K562 (cell line): ENCODE measurements around the gene TBC1D12. TPM values are rescaled to one million over a fixed set of nuclear protein-coding genes. Genes with fewer than 3 reads are reported as not detected.

Experiments used
- ATAC-seq: fragments of 200-7000 bp; cut with Tn5 transposase; 3 replicates; pipeline ENCODE4 v1.9.1; 2020; ENCODE audit warnings: moderate library complexity
- BruUV-seq: library from RNA; stranded (reverse); fragments of 400-500 nt; replicated peaks from 2 replicates; lab custom pipeline; 2021; lab: Mats Ljungman, UMichigan
- CTCF ChIA-PET: fragments of 300-600 bp; formaldehyde crosslinking; extraction: SDS; loops from one replicate; lab custom pipeline; 2021; ENCODE audit warnings: low intra/inter-chr PET ratio; lab: Yijun Ruan, JAX
- POLR2A ChIA-PET: fragments of 300-600, 350-650 bp; sonication (Branson Sonifier 250); formaldehyde crosslinking; extraction: SDS; loops from one replicate; lab custom pipeline; 2021; ENCODE audit warnings: antibody characterized with exemption, inconsistent platforms; lab: Yijun Ruan, JAX
- DNase-seq, 4 experiments: peaks; one replicate each; pipeline versions ENCODE4 v3.0.0 to v3.0.0-alpha.2; 2011 to 2018; ENCODE audit warnings: low spot score in 3 of 4, mixed read lengths in 3 of 4; ENCODE audit errors: extremely low read depth in 1 of 4
- FAIRE-seq: peaks from 2 replicates; lab custom pipeline; 2011; peaks lifted over from hg19 to GRCh38; lab: Jason Lieb, UNC
- H2AFZ ChIP-seq: 2 replicates; pipeline ENCODE4 v1.6.0; 2011; ENCODE audit warnings: low read depth, low read length, control low read depth, inconsistent platforms
- H3K27ac ChIP-seq: fragments of 200-600 bp; 3 replicates; pipeline ENCODE4 v1.8.0; 2011; ENCODE audit warnings: low read depth, mild to moderate bottlenecking, control low read depth, inconsistent platforms, low read length, moderate library complexity, mixed read lengths; ENCODE audit errors: extremely low read depth
- H3K27me3 ChIP-seq, 2 experiments: fragments of 300-600 bp in 1 of 2; 2 replicates in 1 of 2; 3 replicates in 1 of 2; pipeline versions ENCODE4 v1.6.0 to v1.8.0; 2011; ENCODE audit warnings: inconsistent platforms in 2 of 2, low read length in 2 of 2, mild to moderate bottlenecking in 1 of 2, mixed read lengths in 1 of 2, moderate library complexity in 1 of 2; ENCODE audit not compliant: control insufficient read depth in 2 of 2, insufficient read depth in 2 of 2
- H3K36me3 ChIP-seq: fragments of 300-600 bp; 3 replicates; pipeline ENCODE4 v1.8.0; 2011; ENCODE audit warnings: mild to moderate bottlenecking, low read length, inconsistent platforms; ENCODE audit not compliant: control insufficient read depth, insufficient read depth
- H3K4me1 ChIP-seq, 2 experiments: fragments of 200-600 bp in 1 of 2; replicated peaks in 1 of 2; 2 replicates in 1 of 2; 3 replicates in 1 of 2; pipeline versions ENCODE4 v1.5.1 to v1.8.0; 2011; ENCODE audit warnings: inconsistent platforms in 2 of 2, low read length in 2 of 2, mild to moderate bottlenecking in 1 of 2, mixed read lengths in 1 of 2, moderate library complexity in 1 of 2; ENCODE audit not compliant: control insufficient read depth in 2 of 2, insufficient read depth in 2 of 2
- H3K4me2 ChIP-seq: 2 replicates; pipeline ENCODE4 v1.6.1; 2011; ENCODE audit warnings: low read length, control low read depth, inconsistent platforms, mixed read lengths; ENCODE audit not compliant: insufficient read depth
- H3K4me3 ChIP-seq: fragments of 200-600 bp; sonication (generic), shearing (Covaris generic); 2 replicates; pipeline ENCODE4 v1.5.1; 2016; ENCODE audit warnings: control low read depth, inconsistent platforms
- H3K79me2 ChIP-seq: fragments of 200-600 bp; 3 replicates; pipeline ENCODE4 v1.8.0; 2011; ENCODE audit warnings: low read length, inconsistent platforms; ENCODE audit not compliant: control insufficient read depth, insufficient read depth
- H3K9ac ChIP-seq, 2 experiments: 2 replicates each; pipeline versions ENCODE4 v1.6.0 to v1.6.1; 2011; ENCODE audit warnings: low read depth in 2 of 2, low read length in 2 of 2, control low read depth in 1 of 2, inconsistent platforms in 1 of 2, mild to moderate bottlenecking in 1 of 2, mixed read lengths in 1 of 2; ENCODE audit not compliant: insufficient read depth in 1 of 2
- H3K9me1 ChIP-seq: one replicate; pipeline ENCODE4 v1.6.0; 2011; ENCODE audit warnings: inconsistent platforms, mild to moderate bottlenecking, low read length, moderate library complexity; ENCODE audit not compliant: control insufficient read depth, insufficient read depth
- H3K9me3 ChIP-seq: replicated peaks from 2 replicates; pipeline ENCODE4 v1.5.1; 2011; ENCODE audit warnings: low read depth, low read length, inconsistent platforms; ENCODE audit not compliant: control insufficient read depth, insufficient read depth
- H4K20me1 ChIP-seq: replicated peaks from 2 replicates; pipeline ENCODE4 v1.6.1; 2011; ENCODE audit warnings: low read length, inconsistent platforms, mixed read lengths; ENCODE audit not compliant: control insufficient read depth, insufficient read depth
- BRCA1 ChIP-seq, 2 experiments: fragments of 450-650 bp in 1 of 2; sonication (generic) in 1 of 2; formaldehyde crosslinking in 1 of 2; IDR thresholded peaks; 2 replicates each; pipeline versions ENCODE4 v1.5.0 to v1.6.1; 2017 to 2020; ENCODE audit warnings: mild to moderate bottlenecking in 1 of 2, missing genetic modification reagents in 1 of 2
- ESRRB ChIP-seq: fragments of 250-450 bp; sonication (Bioruptor Pico); IDR thresholded peaks from 2 replicates; pipeline ENCODE4 v1.5.0; 2020; ENCODE audit warnings: mild to moderate bottlenecking, moderate library complexity, borderline replicate concordance
- ETS2 ChIP-seq: IDR thresholded peaks from 2 replicates; pipeline ENCODE4 v1.6.1; 2016; ENCODE audit warnings: borderline replicate concordance, missing genetic modification characterization, mild to moderate bottlenecking, moderate library complexity, missing compliant biosample characterization; ENCODE audit not compliant: poor library complexity, severe bottlenecking
- MEF2D ChIP-seq: conservative IDR thresholded peaks from 2 replicates; pipeline ENCODE4 v1.6.1; 2016; ENCODE audit warnings: low read depth, missing genetic modification characterization, missing compliant biosample characterization
- PRPF4 ChIP-seq: fragments of 200-400 bp; formaldehyde crosslinking; IDR thresholded peaks from one replicate; pipeline ENCODE4 v1.6.1; 2017; ENCODE audit warnings: low read length, low read depth, mild to moderate bottlenecking; ENCODE audit not compliant: insufficient read depth, poor library complexity, severe bottlenecking
- SIX5 ChIP-seq, 2 experiments: IDR thresholded peaks; 2 replicates each; pipeline ENCODE4 v1.6.1; 2011; ENCODE audit warnings: low read length in 2 of 2, borderline replicate concordance in 1 of 2, low read depth in 1 of 2, mild to moderate bottlenecking in 1 of 2, moderate library complexity in 1 of 2; ENCODE audit not compliant: insufficient read depth in 1 of 2
- ZFP36 ChIP-seq: fragments of 150-350 bp; IDR thresholded peaks from 2 replicates; pipeline ENCODE4 v1.6.1; 2018; ENCODE audit warnings: low read length, low read depth; ENCODE audit not compliant: partially characterized antibody
- ZNF3 ChIP-seq: fragments of 250-450 bp; sonication (Bioruptor Pico); IDR thresholded peaks from 2 replicates; pipeline ENCODE4 v1.5.0; 2021; ENCODE audit warnings: mild to moderate bottlenecking, moderate library complexity
- ZNF436 ChIP-seq: fragments of 250-450, 450-650 bp; sonication (Bioruptor Pico); formaldehyde crosslinking; IDR thresholded peaks from 2 replicates; pipeline ENCODE4 v1.7.0; 2020; ENCODE audit warnings: mild to moderate bottlenecking
- ZNF764 ChIP-seq: fragments of 250-450 bp; sonication (Bioruptor Pico); IDR thresholded peaks from 2 replicates; pipeline ENCODE4 v1.4.0; 2020; ENCODE audit warnings: low read depth, mild to moderate bottlenecking, moderate library complexity
- WGBS: fragments of 100-300 bp; shearing (Covaris generic); methylation state at CpG from one replicate; pipeline ENCODE4 v1.1.6; 2016; ENCODE audit warnings: low coverage, mixed read lengths; ENCODE audit not compliant: insufficient coverage; ENCODE audit errors: missing lambda C conversion rate; 5-methylcytosine and 5-hydroxymethylcytosine counted together
- in situ Hi-C: fragments of 300-500 bp; cut with MboI; formaldehyde crosslinking; loops from 4 replicates; pipeline ENCODE4 v1.15.0; 2018; ENCODE audit warnings: inconsistent platforms, mixed read lengths
- intact Hi-C: fragments of 100-400 bp; cut with micrococcal nuclease; formaldehyde crosslinking; loops from 2 replicates; pipeline ENCODE4 v1.14.2; 2022
- polyA plus RNA-seq, 8 experiments: library from polyadenylated mRNA; depleted of rRNA in 4 of 8; stranded (reverse) in 5 of 8; unstranded in 3 of 8; fragments of >200 nt; fragmentation: Nextera tagmentation in 2 of 8; fragmentation: Illumina TruSeq in 1 of 8; extraction: Ambion mirVana in 2 of 8; extraction: Trizol in 1 of 8; gene quantifications; 2 replicates each; pipeline versions ENCODE4 v1.2.1 to v1.2.3, GENCODE V29; 2011 to 2014; ENCODE audit warnings: inconsistent platforms in 1 of 8, missing spikeins in 1 of 8
- total RNA-seq, 7 experiments: library from RNA; depleted of rRNA in 6 of 7; stranded (reverse); fragments of >200 nt in 6 of 7; fragmentation: Illumina TruSeq in 2 of 7; extraction: Trizol in 2 of 7; gene quantifications; 2 replicates each; pipeline versions ENCODE4 v1.2.1 to v1.2.3, GENCODE V29; 2011 to 2021; ENCODE audit warnings: low replicate concordance in 1 of 7
- TF ChIP-seq, protein P1 (sequence below): IDR thresholded peaks from 3 replicates; pipeline ENCODE4 v1.6.1; 2011; ENCODE audit warnings: borderline replicate concordance, mild to moderate bottlenecking; ENCODE audit not compliant: insufficient read length, insufficient read depth
- TF ChIP-seq, protein P2 (sequence below): sonication (generic); formaldehyde crosslinking; IDR thresholded peaks from 2 replicates; pipeline ENCODE4 v1.8.0; 2022; ENCODE audit warnings: mild to moderate bottlenecking, missing genetic modification reagents
- TF ChIP-seq, protein P3 (sequence below): fragments of 250-450 bp; sonication (Bioruptor Pico); IDR thresholded peaks from 2 replicates; pipeline ENCODE4 v1.4.0; 2020

The TBC1D12 gene
- total and polyA plus RNA-seq, 9 of the 15 experiments (the other 6 are each of a cell fraction or from before 2014, with no cell fraction given): 2.1 to 6.7 (median 3.9) TPM

DNA sequence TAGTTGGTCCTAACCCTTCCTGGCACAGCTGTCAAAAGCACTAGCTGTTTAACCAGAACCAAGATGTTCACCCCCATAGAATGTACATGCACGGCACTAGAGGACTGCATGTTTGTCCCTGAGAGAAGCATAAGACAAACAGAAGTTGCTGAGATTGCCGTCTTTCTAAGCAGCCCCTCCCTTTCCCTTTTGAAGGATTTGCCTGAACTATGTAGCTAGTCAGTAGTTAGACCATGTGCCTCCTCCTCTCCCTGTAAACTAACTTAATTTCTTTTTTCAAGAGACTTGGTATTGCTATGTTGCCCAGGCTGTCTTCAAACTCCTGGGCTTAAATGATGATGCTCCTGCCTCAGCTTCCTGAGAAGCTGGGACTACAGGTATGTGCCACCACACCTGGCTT lies 40.7 kb downstream of the TBC1D12 start (continued):
- TF ChIP-seq ESRRB (CRISPR knock-in tag): no peak
- TF ChIP-seq, protein P1, sequence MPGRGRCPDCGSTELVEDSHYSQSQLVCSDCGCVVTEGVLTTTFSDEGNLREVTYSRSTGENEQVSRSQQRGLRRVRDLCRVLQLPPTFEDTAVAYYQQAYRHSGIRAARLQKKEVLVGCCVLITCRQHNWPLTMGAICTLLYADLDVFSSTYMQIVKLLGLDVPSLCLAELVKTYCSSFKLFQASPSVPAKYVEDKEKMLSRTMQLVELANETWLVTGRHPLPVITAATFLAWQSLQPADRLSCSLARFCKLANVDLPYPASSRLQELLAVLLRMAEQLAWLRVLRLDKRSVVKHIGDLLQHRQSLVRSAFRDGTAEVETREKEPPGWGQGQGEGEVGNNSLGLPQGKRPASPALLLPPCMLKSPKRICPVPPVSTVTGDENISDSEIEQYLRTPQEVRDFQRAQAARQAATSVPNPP: no peak
- no peak for TF ChIP-seq ZNF3 (CRISPR knock-in tag)
- TF ChIP-seq ZFP36: no peak
- TF ChIP-seq, protein P2, sequence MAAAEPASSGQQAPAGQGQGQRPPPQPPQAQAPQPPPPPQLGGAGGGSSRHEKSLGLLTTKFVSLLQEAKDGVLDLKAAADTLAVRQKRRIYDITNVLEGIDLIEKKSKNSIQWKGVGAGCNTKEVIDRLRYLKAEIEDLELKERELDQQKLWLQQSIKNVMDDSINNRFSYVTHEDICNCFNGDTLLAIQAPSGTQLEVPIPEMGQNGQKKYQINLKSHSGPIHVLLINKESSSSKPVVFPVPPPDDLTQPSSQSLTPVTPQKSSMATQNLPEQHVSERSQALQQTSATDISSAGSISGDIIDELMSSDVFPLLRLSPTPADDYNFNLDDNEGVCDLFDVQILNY (CRISPR knock-in tag): no peak
- no peak for TF ChIP-seq BRCA1 (IDR thresholded peaks at IDR 0.05)
- no peak for TF ChIP-seq BRCA1 (CRISPR knock-in tag; IDR thresholded peaks at IDR 0.05)
- TF ChIP-seq MEF2D: no peak
- TF ChIP-seq PRPF4: no peak

DNA sequence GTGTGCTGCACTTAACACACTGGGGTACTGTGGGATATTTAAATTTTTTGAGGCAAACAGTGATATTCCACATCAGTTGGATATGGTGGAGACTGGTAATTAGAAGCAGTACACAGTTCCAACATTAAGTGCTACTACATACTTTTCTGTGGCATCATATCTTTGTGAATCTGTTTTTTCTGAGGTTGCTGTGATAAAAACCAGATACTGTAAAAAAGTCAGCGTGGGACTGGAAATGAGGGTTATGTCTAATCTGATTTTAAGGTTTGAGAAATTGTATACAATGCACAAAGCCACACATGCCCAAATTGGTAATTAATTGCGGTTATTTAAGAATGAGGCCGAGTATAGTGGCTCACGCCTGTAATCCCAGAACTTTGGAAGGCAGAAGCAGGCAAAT lies 41.2 kb downstream of the TBC1D12 start:
- no peak overlapping the region for H3K9ac ChIP-seq
- BruUV-seq: no TSS peak
- intact Hi-C loops: loop anchor here (5.0 kb wide), 1 partner anchor 81 kb away; the partner anchor contains the start of gene NOC3L
- H3K9me1 ChIP-seq: no peaks in the 10 kb centered on the region
- no peaks in the 10 kb centered on the region for H3K27me3 ChIP-seq
- no peak overlapping the region for H3K27ac ChIP-seq
- ChIA-PET CTCF (interaction anchor here (1.5 to 1.9 kb wide), 2 partner anchors 123 to 163 kb away, joined by 7 to 13 read pairs; no protein-coding TSS in a partner anchor), POLR2A (interaction anchor here (0.7 to 1.4 kb wide), 3 partner anchors 91 to 846 kb away, joined by 3 to 6 read pairs (median 3); no protein-coding TSS in a partner anchor)
- H3K36me3 ChIP-seq: 0 out of 3 replicates have a peak, but pooled peaks cover 4% of the 10 kb centered on the region
- H4K20me1 ChIP-seq: no peaks in the 10 kb centered on the region
- DNase-seq (no peak), ATAC-seq (no peak), FAIRE-seq (no peak)
- no peak overlapping the region for H3K4me3 ChIP-seq
- no peak overlapping the region for H3K4me2 ChIP-seq
- no peaks in the 10 kb centered on the region for H3K4me1 ChIP-seq
- no peaks in the 10 kb centered on the region for H3K79me2 ChIP-seq
- 82% methylated on average over 4 of the region's 4 CpGs for WGBS
- in situ Hi-C loops: no loop called here
- H2AFZ ChIP-seq: no peak overlapping the region
- no peaks in the 10 kb centered on the region for H3K9me3 ChIP-seq
- TF ChIP-seq ZNF764 (CRISPR knock-in tag) (no peak), ETS2 (no peak), ZNF436 (no peak), SIX5 (IDR thresholded peaks at IDR 0.05; ENCODE audit: borderline replicate concordance in 1 of 2, insufficient read depth in 1 of 2, low read depth in 1 of 2, low read length in 2 of 2) (no peak)
- TF ChIP-seq, protein P3, sequence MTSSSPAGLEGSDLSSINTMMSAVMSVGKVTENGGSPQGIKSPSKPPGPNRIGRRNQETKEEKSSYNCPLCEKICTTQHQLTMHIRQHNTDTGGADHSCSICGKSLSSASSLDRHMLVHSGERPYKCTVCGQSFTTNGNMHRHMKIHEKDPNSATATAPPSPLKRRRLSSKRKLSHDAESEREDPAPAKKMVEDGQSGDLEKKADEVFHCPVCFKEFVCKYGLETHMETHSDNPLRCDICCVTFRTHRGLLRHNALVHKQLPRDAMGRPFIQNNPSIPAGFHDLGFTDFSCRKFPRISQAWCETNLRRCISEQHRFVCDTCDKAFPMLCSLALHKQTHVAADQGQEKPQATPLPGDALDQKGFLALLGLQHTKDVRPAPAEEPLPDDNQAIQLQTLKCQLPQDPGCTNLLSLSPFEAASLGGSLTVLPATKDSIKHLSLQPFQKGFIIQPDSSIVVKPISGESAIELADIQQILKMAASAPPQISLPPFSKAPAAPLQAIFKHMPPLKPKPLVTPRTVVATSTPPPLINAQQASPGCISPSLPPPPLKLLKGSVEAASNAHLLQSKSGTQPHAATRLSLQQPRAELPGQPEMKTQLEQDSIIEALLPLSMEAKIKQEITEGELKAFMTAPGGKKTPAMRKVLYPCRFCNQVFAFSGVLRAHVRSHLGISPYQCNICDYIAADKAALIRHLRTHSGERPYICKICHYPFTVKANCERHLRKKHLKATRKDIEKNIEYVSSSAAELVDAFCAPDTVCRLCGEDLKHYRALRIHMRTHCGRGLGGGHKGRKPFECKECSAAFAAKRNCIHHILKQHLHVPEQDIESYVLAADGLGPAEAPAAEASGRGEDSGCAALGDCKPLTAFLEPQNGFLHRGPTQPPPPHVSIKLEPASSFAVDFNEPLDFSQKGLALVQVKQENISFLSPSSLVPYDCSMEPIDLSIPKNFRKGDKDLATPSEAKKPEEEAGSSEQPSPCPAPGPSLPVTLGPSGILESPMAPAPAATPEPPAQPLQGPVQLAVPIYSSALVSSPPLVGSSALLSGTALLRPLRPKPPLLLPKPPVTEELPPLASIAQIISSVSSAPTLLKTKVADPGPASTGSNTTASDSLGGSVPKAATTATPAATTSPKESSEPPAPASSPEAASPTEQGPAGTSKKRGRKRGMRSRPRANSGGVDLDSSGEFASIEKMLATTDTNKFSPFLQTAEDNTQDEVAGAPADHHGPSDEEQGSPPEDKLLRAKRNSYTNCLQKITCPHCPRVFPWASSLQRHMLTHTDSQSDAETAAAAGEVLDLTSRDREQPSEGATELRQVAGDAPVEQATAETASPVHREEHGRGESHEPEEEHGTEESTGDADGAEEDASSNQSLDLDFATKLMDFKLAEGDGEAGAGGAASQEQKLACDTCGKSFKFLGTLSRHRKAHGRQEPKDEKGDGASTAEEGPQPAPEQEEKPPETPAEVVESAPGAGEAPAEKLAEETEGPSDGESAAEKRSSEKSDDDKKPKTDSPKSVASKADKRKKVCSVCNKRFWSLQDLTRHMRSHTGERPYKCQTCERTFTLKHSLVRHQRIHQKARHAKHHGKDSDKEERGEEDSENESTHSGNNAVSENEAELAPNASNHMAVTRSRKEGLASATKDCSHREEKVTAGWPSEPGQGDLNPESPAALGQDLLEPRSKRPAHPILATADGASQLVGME (CRISPR knock-in tag): no peak
